ENCODE results near the gene MSL3B.

DNA sequence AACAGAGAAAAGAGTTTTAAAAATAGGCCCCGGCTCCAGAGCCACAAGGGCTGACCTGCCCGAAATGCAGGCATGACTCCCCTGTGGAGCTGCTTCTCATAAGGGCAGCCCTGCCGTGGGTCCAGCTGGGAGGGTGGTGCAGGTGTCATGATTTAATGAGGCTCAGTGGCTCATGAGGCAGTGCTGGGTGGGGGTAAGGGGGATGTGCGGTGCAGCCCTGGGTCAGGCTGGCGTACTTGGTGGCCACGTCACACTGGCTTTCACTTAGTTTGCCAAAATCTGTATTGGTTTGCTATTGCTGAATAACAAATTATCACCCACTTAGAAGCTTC, 47.4 kb downstream of the MSL3B start:
- no peak for TF ChIP-seq CTCF (IDR thresholded peaks at IDR 0.05)
- TF ChIP-seq POLR2A (IDR thresholded peaks at IDR 0.05): no peak
- TF ChIP-seq POLR2AphosphoS5 (IDR thresholded peaks at IDR 0.05): no peak

All from transverse colon (tissue), 4 donors.